Right lobe of liver (tissue), 4 donors: Measurements from ENCODE around the gene FDX1.

Experiments
- POLR2A ChIP-seq: fragments of 450-650 bp; IDR thresholded peaks from one replicate; pipeline ENCODE4 v1.6.1; 2017; ENCODE audit warnings: antibody characterized with exemption, mild to moderate bottlenecking
- TF ChIP-seq, protein P1 (sequence below), 4 donors: fragments of 200-600 bp in 3 of 4; fragments of 450-650 bp in 1 of 4; IDR thresholded peaks; one replicate each; pipeline versions ENCODE4 v1.5.1 to v1.8.0; 2016 to 2022; ENCODE audit warnings: antibody characterized with exemption in 4 of 4, mild to moderate bottlenecking in 2 of 4
- donor health status: DM: no; HTN: no; CAD: no.
- donor health status: DM: no; HTN: no; CAD: no.
- donor health status: DM: no; HTN: yes; CAD: no.

DNA sequence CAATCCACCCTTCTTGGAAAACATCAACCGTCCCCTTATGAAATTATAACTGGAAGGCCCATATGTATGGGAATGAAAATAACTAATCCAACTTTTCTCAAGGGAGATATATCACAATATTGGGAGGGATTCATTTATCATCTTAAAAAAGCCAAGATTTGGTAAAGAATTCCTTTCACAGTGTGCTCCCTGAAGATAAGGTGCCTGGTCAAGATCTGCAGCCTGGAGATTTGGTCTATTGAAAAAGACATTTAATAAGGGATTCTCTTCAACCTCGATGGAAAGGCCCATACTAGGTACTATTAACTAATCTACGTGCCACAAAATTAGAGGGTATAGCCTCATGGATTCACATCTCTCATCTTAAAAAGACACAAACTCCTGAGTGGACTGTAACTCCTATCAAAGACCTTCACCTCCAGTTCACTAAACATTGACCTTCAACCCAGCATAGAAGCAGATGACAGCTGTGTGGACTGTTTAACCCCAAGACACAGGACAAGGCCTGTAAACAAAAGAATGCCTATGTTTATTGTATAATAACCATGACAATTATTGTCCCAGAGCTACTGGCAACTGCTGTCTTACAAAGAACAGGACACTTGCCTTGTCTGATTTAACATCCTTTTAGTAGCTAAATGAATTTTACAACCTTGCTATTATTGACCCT, 4.8 kb upstream of the FDX1 start:
- TF ChIP-seq, protein P1, sequence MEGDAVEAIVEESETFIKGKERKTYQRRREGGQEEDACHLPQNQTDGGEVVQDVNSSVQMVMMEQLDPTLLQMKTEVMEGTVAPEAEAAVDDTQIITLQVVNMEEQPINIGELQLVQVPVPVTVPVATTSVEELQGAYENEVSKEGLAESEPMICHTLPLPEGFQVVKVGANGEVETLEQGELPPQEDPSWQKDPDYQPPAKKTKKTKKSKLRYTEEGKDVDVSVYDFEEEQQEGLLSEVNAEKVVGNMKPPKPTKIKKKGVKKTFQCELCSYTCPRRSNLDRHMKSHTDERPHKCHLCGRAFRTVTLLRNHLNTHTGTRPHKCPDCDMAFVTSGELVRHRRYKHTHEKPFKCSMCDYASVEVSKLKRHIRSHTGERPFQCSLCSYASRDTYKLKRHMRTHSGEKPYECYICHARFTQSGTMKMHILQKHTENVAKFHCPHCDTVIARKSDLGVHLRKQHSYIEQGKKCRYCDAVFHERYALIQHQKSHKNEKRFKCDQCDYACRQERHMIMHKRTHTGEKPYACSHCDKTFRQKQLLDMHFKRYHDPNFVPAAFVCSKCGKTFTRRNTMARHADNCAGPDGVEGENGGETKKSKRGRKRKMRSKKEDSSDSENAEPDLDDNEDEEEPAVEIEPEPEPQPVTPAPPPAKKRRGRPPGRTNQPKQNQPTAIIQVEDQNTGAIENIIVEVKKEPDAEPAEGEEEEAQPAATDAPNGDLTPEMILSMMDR (IDR thresholded peaks at IDR 0.05): no peak
- TF ChIP-seq POLR2A: no peak
